ENCODE measurements around the gene EFCAB13.
"Not testable (repeated sequence)": the region's sequence is repeated elsewhere in the genome, so short reads cannot be mapped to it uniquely, and the experiment has no call there.

EFCAB13 gene

GRCh38 chr17:47465165-47465564 is 141.4 kb downstream of the EFCAB13 start:
- no peak for DNase-seq

- not testable (repeated sequence) for DNase-seq
Observed at GRCh38 chr17:47466976-47467375, 143.2 kb downstream of the EFCAB13 start.

- DNase-seq = no peak
Observed at GRCh38 chr17:47470836-47471235, 147.1 kb downstream of the EFCAB13 start.

- DNase-seq = not testable (repeated sequence)
Observed at GRCh38 chr17:47472073-47472472, 148.3 kb downstream of the EFCAB13 start.

All from NCI-H146 (cell line).